Body of pancreas (tissue), 4 donors: ENCODE results near the gene KIF26A. TPM values are rescaled to one million over a fixed set of nuclear protein-coding genes. Genes with fewer than 3 reads are reported as not detected.
A peak's percentile ranks its signal among the peaks of the same experiment; 100 is the strongest.

Source experiments
- ATAC-seq: fragments of 150-250 bp; one replicate; pipeline ENCODE4 v1.9.1; 2016
- DNase-seq, 4 donors: peaks; one replicate each; pipeline ENCODE4 v3.0.0-alpha.2; 2019
- H3K27ac ChIP-seq, 4 donors: fragments of 200-600 bp; sonication (generic); 1 replicate in 3 of 4; 2 replicates in 1 of 4; pipeline versions ENCODE4 v1.5.1 to v1.6.1; 2016 to 2019; ENCODE audit warnings: mild to moderate bottlenecking in 1 of 4, mixed read lengths in 1 of 4, moderate library complexity in 1 of 4
- H3K27me3 ChIP-seq, 2 donors: fragments of 200-600 bp; sonication (generic); one replicate each; pipeline ENCODE4 v1.6.0; 2016; ENCODE audit warnings: mild to moderate bottlenecking in 1 of 2
- H3K36me3 ChIP-seq, 2 donors: fragments of 200-600 bp; sonication (generic); replicated peaks in 1 of 2; 2 replicates each; pipeline ENCODE4 v1.5.1; 2016; ENCODE audit warnings: low read depth in 2 of 2; ENCODE audit not compliant: insufficient read depth in 1 of 2
- H3K4me1 ChIP-seq: fragments of 200-600 bp; sonication (generic); one replicate; pipeline ENCODE4 v1.6.0; 2016
- H3K4me3 ChIP-seq, 2 donors: fragments of 200-600 bp; sonication (generic); 1 replicate in 1 of 2; 2 replicates in 1 of 2; pipeline ENCODE4 v1.5.1; 2016 to 2019
- H3K9me3 ChIP-seq, 3 donors: fragments of 200-600 bp; sonication (generic); 1 replicate in 2 of 3; 2 replicates in 1 of 3; pipeline ENCODE4 v1.5.1; 2016
- CTCF ChIP-seq, 7 experiments: fragments of 450-650 bp in 4 of 7; fragments of 200-600 bp in 3 of 7; sonication (generic) in 3 of 7; IDR thresholded peaks; one replicate each; pipeline ENCODE4 v1.5.1; 2016 to 2019; ENCODE audit warnings: antibody characterized with exemption in 7 of 7
- POLR2A ChIP-seq, 3 donors: fragments of 450-650 bp; IDR thresholded peaks; one replicate each; pipeline ENCODE4 v1.6.1; 2016; ENCODE audit warnings: antibody characterized with exemption in 3 of 3, mild to moderate bottlenecking in 2 of 3
- WGBS, 2 donors: methylation state at CpG; one replicate each; pipeline ENCODE4 v1.1.5; 2017; 5-methylcytosine and 5-hydroxymethylcytosine counted together
- intact Hi-C: fragments of 100-400 bp; cut with DNase I; formaldehyde crosslinking; loops from one replicate; pipeline ENCODE4 v1.15.1; 2023
- total RNA-seq, 2 donors: library from RNA; depleted of rRNA; stranded (reverse); fragments of >200 nt; gene quantifications; one replicate each; pipeline ENCODE4 v1.1.0, GENCODE V29; 2016

Gene KIF26A
- total RNA-seq, 2 donors from 2014 or later: 14.8 to 17.1 TPM

- no peak for DNase-seq
- WGBS, 2 donors: 64 to 75% methylated on average over 4 to 14 of the region's 16 CpGs
- intact Hi-C loops: no loop called here
Measured at GRCh38 chr14:104102282-104102914, 36.0 kb upstream of the KIF26A start.

GRCh38 chr14:104103061-104103445 lies 35.3 kb upstream of the KIF26A start:
- Histone ChIP-seq H3K9me3 (no peaks in the 10 kb centered on the region), H3K4me1 (no peaks in the 10 kb centered on the region), H3K4me3 (no peak overlapping the region), H3K36me3 (no peaks in the 10 kb centered on the region), H3K27me3 (no peaks in the 10 kb centered on the region), H3K27ac (no peak overlapping the region)
- TF ChIP-seq POLR2A (IDR thresholded peaks at IDR 0.05) (no peak), CTCF (IDR thresholded peaks at IDR 0.05) (no peak)
- intact Hi-C loops: no loop called here
- DNase-seq (no peak), ATAC-seq (no peak)
- 60 to 88% methylated on average over 15 to 24 of the region's 26 CpGs for WGBS, 2 donors

More at GRCh38 chr14:104102282-104102914, 36.0 kb upstream of the KIF26A start:
- H3K9me3 ChIP-seq: no peaks in the 10 kb centered on the region
- H3K4me1 ChIP-seq: no peaks in the 10 kb centered on the region
- no peak overlapping the region for H3K27ac ChIP-seq
- TF ChIP-seq POLR2A (IDR thresholded peaks at IDR 0.05) (no peak), CTCF (IDR thresholded peaks at IDR 0.05) (no peak)
- no peaks in the 10 kb centered on the region for H3K27me3 ChIP-seq
- no peak for ATAC-seq
- no peaks in the 10 kb centered on the region for H3K36me3 ChIP-seq
- H3K4me3 ChIP-seq: no peak overlapping the region

- WGBS, 2 donors: 39 to 57% methylated on average over 5 to 23 of the region's 23 CpGs
- ATAC-seq: no peak
- no peak overlapping the region for H3K4me3 ChIP-seq
- peak in 2 of 4 donors; percentile 5 to 11 for DNase-seq
- H3K9me3 ChIP-seq: no peaks in the 10 kb centered on the region
- intact Hi-C loops: no loop called here
- H3K36me3 ChIP-seq: no peaks in the 10 kb centered on the region
- H3K27me3 ChIP-seq: no peaks in the 10 kb centered on the region
- no peak overlapping the region for H3K27ac ChIP-seq
- no peak for TF ChIP-seq POLR2A (IDR thresholded peaks at IDR 0.05)
- no peak for TF ChIP-seq CTCF (IDR thresholded peaks at IDR 0.05)
- no peaks in the 10 kb centered on the region for H3K4me1 ChIP-seq
Measured at GRCh38 chr14:104103446-104104075, 34.8 kb upstream of the KIF26A start.

- peak in 2 of 4 donors; percentile 4 to 8 for DNase-seq
- TF ChIP-seq CTCF (IDR thresholded peaks at IDR 0.05): no peak
- no peak for TF ChIP-seq POLR2A (IDR thresholded peaks at IDR 0.05)
- no peaks in the 10 kb centered on the region for H3K36me3 ChIP-seq
- H3K27ac ChIP-seq: no peak overlapping the region
- no peaks in the 10 kb centered on the region for H3K27me3 ChIP-seq
- no peaks in the 10 kb centered on the region for H3K9me3 ChIP-seq
- H3K4me3 ChIP-seq: no peak overlapping the region
- H3K4me1 ChIP-seq: no peaks in the 10 kb centered on the region
- ATAC-seq: no peak
- 74 to 75% methylated on average over 11 to 22 of the region's 35 CpGs for WGBS, 2 donors
- intact Hi-C loops: no loop called here
Measured at GRCh38 chr14:104104076-104104901, 34.1 kb upstream of the KIF26A start.
